Nephron (organoid): Measurements from ENCODE around the gene AGAP1.

ENCODE experiments used
- H3K27ac Mint-ChIP-seq, 3 experiments: 2 replicates each; pipeline ENCODE4 v1.8.0; 2020; ENCODE audit warnings: mixed read lengths in 3 of 3, mild to moderate bottlenecking in 2 of 3, moderate library complexity in 1 of 3
- H3K27me3 Mint-ChIP-seq: 2 replicates; pipeline ENCODE4 v1.8.0; 2021; ENCODE audit warnings: low read depth, mild to moderate bottlenecking, moderate library complexity, mixed read lengths
- H3K36me3 Mint-ChIP-seq: 2 replicates; pipeline ENCODE4 v1.8.0; 2020; ENCODE audit warnings: low read depth, mixed read lengths
- H3K4me1 Mint-ChIP-seq: 2 replicates; pipeline ENCODE4 v1.8.0; 2020; ENCODE audit warnings: mixed read lengths
- H3K4me3 Mint-ChIP-seq, 3 experiments: 2 replicates each; pipeline ENCODE4 v1.8.0; 2020; ENCODE audit warnings: mild to moderate bottlenecking in 3 of 3, mixed read lengths in 3 of 3, moderate library complexity in 2 of 3
- H3K9me3 Mint-ChIP-seq: 2 replicates; pipeline ENCODE4 v1.8.0; 2020; ENCODE audit warnings: mixed read lengths
- TF ChIP-seq, protein P1 (sequence below), 3 experiments: fragments of 200-600 bp; sonication (generic); IDR thresholded peaks; one replicate each; pipeline ENCODE4 v1.5.0; 2021; ENCODE audit warnings: antibody characterized with exemption in 3 of 3; ENCODE audit not compliant: unreplicated experiment in 3 of 3

The AGAP1 gene

DNA sequence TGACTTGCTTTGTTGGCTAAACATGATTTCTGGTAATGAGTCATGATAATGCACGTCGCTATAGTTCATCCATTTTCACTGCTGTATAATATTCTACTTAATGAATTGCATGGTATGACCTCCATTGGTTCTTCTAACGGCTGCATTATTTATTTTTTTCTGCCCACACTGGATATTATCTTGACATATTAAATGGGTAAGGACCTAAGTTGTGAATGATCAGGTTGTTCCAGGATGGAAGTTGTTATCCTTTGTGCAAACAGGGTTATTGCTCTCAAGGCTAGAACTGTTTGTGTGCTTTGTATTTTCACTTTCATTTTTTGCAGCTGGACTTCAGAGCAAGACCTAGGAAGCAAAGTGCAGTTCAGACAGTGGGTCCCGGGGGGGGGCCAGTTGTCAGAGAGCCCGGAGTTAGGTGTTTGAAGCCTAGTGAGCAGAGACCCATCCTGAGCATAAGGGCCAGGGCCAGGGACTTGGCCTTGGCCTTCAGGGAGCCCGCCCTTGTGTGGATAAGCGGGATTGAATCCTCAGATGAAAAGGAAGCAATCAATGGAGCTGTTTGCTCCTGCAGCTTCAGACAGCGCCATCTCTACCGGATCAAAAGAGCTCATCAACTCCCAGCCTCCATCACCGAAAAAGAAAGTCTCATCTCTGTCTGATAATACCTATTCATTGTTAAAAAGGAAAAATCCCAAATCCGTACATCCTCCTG lies 48.2 kb downstream of the AGAP1 start:
- no peak overlapping the region for H3K4me3 Mint-ChIP-seq
- peaks cover 5% of the 10 kb centered on the region for H3K27me3 Mint-ChIP-seq
- TF ChIP-seq, protein P1, sequence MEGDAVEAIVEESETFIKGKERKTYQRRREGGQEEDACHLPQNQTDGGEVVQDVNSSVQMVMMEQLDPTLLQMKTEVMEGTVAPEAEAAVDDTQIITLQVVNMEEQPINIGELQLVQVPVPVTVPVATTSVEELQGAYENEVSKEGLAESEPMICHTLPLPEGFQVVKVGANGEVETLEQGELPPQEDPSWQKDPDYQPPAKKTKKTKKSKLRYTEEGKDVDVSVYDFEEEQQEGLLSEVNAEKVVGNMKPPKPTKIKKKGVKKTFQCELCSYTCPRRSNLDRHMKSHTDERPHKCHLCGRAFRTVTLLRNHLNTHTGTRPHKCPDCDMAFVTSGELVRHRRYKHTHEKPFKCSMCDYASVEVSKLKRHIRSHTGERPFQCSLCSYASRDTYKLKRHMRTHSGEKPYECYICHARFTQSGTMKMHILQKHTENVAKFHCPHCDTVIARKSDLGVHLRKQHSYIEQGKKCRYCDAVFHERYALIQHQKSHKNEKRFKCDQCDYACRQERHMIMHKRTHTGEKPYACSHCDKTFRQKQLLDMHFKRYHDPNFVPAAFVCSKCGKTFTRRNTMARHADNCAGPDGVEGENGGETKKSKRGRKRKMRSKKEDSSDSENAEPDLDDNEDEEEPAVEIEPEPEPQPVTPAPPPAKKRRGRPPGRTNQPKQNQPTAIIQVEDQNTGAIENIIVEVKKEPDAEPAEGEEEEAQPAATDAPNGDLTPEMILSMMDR (IDR thresholded peaks at IDR 0.05; ENCODE audit: unreplicated experiment in 3 of 3), result no peak
- H3K36me3 Mint-ChIP-seq, result no peaks in the 10 kb centered on the region
- no peak overlapping the region for H3K27ac Mint-ChIP-seq
- H3K4me1 Mint-ChIP-seq, result peaks cover 21% of the 10 kb centered on the region
- H3K9me3 Mint-ChIP-seq, result no peaks in the 10 kb centered on the region

DNA sequence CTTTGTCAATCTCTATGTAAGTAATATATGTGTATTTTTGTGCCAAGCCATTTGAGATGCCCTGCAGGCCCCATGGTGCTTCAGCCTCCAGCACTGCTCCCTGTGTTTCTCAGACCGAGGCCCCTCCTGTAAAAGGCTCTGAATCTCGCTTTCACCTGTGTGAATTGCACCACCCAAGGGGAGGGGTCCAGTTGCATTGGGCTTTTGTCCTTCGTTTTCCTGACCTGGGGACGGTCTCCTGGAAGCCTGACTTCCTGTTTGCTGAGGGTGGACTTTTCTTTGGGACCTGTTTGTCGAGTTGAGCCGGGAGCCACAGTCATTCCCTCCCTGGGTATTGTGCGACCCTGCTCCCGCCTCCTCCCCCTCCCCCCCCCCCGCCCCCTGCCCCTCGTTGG lies 48.9 kb downstream of the AGAP1 start:
- Mint-ChIP-seq H3K36me3 (no peaks in the 10 kb centered on the region), H3K4me3 (no peak overlapping the region), H3K4me1 (peaks cover 20% of the 10 kb centered on the region), H3K27ac (no peak overlapping the region), H3K9me3 (no peaks in the 10 kb centered on the region), H3K27me3 (peaks cover 5% of the 10 kb centered on the region)
- TF ChIP-seq, protein P1 (IDR thresholded peaks at IDR 0.05; ENCODE audit: unreplicated experiment in 3 of 3), result no peak

DNA sequence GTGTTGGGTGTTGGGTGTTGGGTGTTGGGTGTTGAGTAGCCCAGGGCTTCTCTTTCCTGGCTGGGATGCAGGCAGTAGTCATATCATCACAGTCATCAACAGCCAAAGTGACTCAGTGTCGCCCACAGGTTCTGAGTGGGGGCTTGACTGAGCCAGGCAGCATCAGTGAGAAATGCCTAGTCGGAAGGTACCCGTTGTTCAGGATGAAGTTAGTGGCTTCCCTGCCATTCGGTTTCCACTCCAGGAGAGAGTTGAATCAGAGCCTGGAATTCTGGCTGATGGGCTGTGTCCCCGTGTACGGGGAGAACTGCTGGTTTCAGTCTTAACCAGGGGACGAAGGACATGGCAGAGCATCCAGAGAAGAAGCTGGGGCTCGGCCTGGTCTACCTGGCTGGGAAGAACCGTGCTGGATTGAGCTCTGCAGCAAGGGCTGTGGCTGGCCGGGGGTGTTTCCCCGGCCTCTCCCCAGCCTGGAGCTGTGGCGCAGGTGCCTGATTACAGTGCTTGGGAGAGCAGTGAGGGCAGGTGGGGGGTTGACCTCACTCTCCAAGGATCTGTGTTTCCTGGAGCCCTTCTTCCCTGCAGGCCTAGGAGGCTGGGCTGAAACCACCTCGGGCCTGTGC lies 49.4 kb downstream of the AGAP1 start:
- TF ChIP-seq, protein P1 (IDR thresholded peaks at IDR 0.05; ENCODE audit: unreplicated experiment in 3 of 3), result no peak
- H3K27me3 Mint-ChIP-seq, result peaks cover 5% of the 10 kb centered on the region
- H3K36me3 Mint-ChIP-seq, result no peaks in the 10 kb centered on the region
- no peaks in the 10 kb centered on the region for H3K9me3 Mint-ChIP-seq
- H3K4me3 Mint-ChIP-seq, result no peak overlapping the region
- H3K4me1 Mint-ChIP-seq, result peaks cover 17% of the 10 kb centered on the region
- no peak overlapping the region for H3K27ac Mint-ChIP-seq

DNA sequence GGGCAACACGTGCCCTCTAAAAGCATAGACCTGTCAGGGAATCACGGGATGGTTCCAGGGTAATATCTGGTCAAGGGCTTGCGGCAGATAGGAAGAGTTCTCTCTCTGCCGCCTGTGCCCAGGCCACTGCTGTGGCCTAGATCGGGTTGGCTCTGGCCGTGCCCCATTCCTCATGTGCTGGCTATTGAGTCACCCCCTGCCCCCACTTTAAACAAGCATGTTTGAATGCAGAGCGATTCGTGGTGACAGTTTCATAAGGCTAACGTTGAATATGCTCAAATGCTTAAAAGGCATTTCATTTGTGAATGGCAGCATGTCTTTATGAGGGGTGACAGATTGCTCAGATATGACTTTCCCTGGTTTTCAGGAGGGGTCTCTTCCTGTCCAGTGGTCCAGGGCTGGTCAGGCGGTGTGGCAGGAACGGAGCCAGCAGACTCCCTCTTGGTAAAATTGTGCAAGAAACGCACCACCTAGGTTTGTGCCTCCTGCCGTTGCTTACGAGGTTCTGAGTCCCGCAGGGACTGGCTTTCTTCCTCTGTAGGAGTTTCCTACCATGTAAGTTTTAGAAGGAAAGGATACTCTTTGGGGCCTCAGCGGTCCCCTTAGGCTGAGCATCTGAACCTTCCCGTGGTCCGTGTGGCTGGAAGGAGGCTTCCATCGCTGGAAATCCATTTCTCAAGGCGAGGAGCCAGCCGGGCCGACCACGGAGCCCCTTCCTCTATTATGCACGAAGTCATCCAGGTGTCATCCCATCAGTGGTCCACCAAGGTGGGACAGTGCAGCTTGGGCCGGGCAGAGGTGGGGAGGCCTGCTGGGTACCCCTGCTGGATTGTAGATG lies 50.2 kb downstream of the AGAP1 start:
- TF ChIP-seq, protein P1 (IDR thresholded peaks at IDR 0.05; ENCODE audit: unreplicated experiment in 3 of 3), result no peak
- no peak overlapping the region for H3K27ac Mint-ChIP-seq
- H3K27me3 Mint-ChIP-seq, result peaks cover 5% of the 10 kb centered on the region
- H3K4me1 Mint-ChIP-seq, result peaks cover 17% of the 10 kb centered on the region
- H3K9me3 Mint-ChIP-seq, result no peaks in the 10 kb centered on the region
- H3K4me3 Mint-ChIP-seq, result no peak overlapping the region
- no peaks in the 10 kb centered on the region for H3K36me3 Mint-ChIP-seq

DNA sequence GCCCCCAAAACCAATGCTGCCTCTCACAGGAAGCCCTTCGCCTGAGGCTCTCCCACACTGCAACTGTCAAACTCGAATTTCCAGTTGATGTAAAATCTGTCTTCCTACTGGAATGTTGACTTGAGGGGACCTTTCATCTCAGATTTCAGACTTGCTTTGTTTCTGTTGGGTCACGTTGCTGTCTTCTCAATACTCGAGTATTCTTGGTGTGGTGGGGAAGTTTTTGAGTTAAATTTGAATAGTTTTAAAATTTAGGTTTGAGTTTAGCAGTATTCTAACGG lies 50.8 kb downstream of the AGAP1 start:
- no peaks in the 10 kb centered on the region for H3K36me3 Mint-ChIP-seq

More for the DNA sequence above, 50.8 kb downstream of the AGAP1 start:
- TF ChIP-seq, protein P1 (IDR thresholded peaks at IDR 0.05; ENCODE audit: unreplicated experiment in 3 of 3), result no peak
- no peaks in the 10 kb centered on the region for H3K9me3 Mint-ChIP-seq
- peaks cover 8% of the 10 kb centered on the region for H3K27me3 Mint-ChIP-seq
- H3K4me1 Mint-ChIP-seq, result peaks cover 17% of the 10 kb centered on the region
- H3K27ac Mint-ChIP-seq, result no peak overlapping the region
- H3K4me3 Mint-ChIP-seq, result no peak overlapping the region
